Pancreas (tissue), 10 donors: Measurements from ENCODE around the gene TTC9C. TPM values are rescaled to one million over a fixed set of nuclear protein-coding genes. Genes with fewer than 3 reads are reported as not detected.

Experiments
- ATAC-seq, 4 donors: fragments of 200-7000 bp; cut with Tn5 transposase; one replicate each; pipeline versions ENCODE4 v1.8.0 to v1.9.1; 2020; ENCODE audit warnings: mild to moderate bottlenecking in 4 of 4, moderate library complexity in 4 of 4
- DNase-seq, 6 donors: peaks; one replicate each; pipeline ENCODE4 v3.0.0-alpha.2; 2020
- FAIRE-seq: peaks from 2 replicates; lab custom pipeline; 2012; peaks lifted over from hg19 to GRCh38; lab: Jason Lieb, UNC
- H3K27ac ChIP-seq, 4 donors: fragments of 200-600 bp; sonication (generic); 1 replicate in 3 of 4; 2 replicates in 1 of 4; pipeline versions ENCODE4 v1.5.0 to v1.8.0; 2020
- H3K27me3 ChIP-seq, 4 donors: fragments of 200-600 bp; one replicate each; pipeline ENCODE4 v1.8.0; 2021
- H3K36me3 ChIP-seq, 3 donors: fragments of 200-600 bp; sonication (generic) in 1 of 3; one replicate each; pipeline versions ENCODE4 v1.5.0 to v1.8.0; 2020 to 2021
- H3K4me1 ChIP-seq, 3 donors: fragments of 200-600 bp; one replicate each; pipeline ENCODE4 v1.8.0; 2021
- H3K4me3 ChIP-seq, 4 donors: fragments of 200-600 bp; sonication (generic) in 2 of 4; one replicate each; pipeline versions ENCODE4 v1.5.0 to v1.8.0; 2020 to 2021
- H3K9me3 ChIP-seq, 4 donors: fragments of 200-600 bp; one replicate each; pipeline ENCODE4 v1.8.0; 2021
- CTCF ChIP-seq, 4 donors: fragments of 200-600 bp; sonication (generic) in 3 of 4; IDR thresholded peaks; one replicate each; pipeline versions ENCODE4 v1.5.0 to v1.8.0; 2021; ENCODE audit warnings: antibody characterized with exemption in 4 of 4
- WGBS, 2 donors: extraction: QIAGEN DNeasy Blood & Tissue Kit; methylation state at CpG; one replicate each; pipeline ENCODE4 v1.1.7; 2013; 5-methylcytosine and 5-hydroxymethylcytosine counted together
- intact Hi-C, 3 donors: fragments of 100-400 bp; cut with DNase I; formaldehyde crosslinking; loops; one replicate each; pipeline versions ENCODE4 v1.11.1 to v1.14.2; 2022
- polyA plus RNA-seq, 2 donors: library from polyadenylated mRNA; stranded (reverse); fragments of 200-250 nt; gene quantifications; one replicate each; pipeline ENCODE4 v1.2.3, GENCODE V29; 2013
- total RNA-seq, 6 donors: library from RNA; stranded (reverse); fragmentation: NEBNext Ultra II Directional in 4 of 6; extraction: Animal tissue kit (Norgen Biotek cat#: 25700) in 4 of 6; gene quantifications; one replicate each; pipeline versions ENCODE4 v1.2.1 to v1.2.4, GENCODE V29; 2021 to 2023
- donor health status: healthy with polysubstance abuse.
- donor health status: DM: no; HTN: no; CAD: no; lungs with moderate emphysema.
- donor health status: DM: no; HTN: no; CAD: no.
- donor health status: control.
- donor health status: control.
- donor health status: Bipolar disorder and iron deficiency.
- donor health status: DM: yes; HTN: yes; CAD: no.
- donor health status: DM: no; HTN: no; CAD: no.
- donor health status: DM: no; HTN: no; CAD: no.
- donor health status: DM: yes; HTN: yes; CAD: no.

TTC9C gene
- total and polyA plus RNA-seq, 8 donors, result 7.6 to 20.3 (median 11.7) TPM

DNA sequence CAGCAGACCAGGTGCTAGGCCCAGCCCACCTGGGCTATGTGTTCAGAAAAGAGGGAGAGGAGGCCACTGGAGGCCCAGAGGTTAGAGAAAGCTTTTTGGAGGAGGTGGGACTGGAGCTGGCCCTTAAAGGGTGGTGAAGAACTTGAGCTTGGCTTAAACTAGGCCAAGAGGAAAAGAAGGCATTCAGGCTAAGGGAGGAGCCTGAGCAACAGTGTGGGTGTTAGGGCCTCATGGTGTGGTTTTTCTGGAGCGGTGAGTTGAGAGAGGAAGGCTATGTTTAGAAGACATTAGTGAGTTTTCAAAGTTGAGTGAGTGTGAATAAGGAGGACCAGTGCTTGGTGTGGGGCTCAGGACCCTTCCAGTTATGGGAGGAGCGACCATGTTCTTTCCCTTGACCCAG, 49.1 kb downstream of the TTC9C start:
- FAIRE-seq, result no peak
- no peaks in the 10 kb centered on the region for H3K9me3 ChIP-seq
- intact Hi-C loops, result no loop called here

DNA sequence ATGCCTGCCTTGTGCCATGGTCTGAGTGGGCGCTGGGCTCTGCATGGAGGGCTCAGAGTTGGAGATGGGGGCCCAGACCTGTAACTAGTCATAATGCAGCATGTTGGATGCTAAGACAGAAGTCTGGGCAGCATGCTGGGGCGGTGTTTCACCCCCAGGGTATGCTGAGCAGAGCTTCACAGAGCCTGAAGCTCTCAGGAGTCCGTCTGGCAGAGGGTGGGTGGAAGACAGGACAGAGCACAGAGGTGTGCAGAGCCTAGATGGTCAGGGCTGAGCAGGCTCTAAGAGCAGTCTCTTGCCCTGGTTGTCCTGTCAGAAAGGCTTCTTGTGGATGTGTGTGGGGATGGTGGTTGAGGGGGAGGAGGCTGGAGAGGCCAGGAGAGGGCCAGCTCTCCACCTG, 50.2 kb downstream of the TTC9C start:
- H3K36me3 ChIP-seq, result peaks cover 0 to 15% (median 12%) of the 10 kb centered on the region in 3 donors
- ATAC-seq, result no peak
- WGBS, 2 donors, result 97 to 100% methylated on average over 3 of the region's 3 CpGs
- no peaks in the 10 kb centered on the region for H3K27me3 ChIP-seq
- H3K4me3 ChIP-seq, result no peak overlapping the region
- no peak for DNase-seq
- no peak overlapping the region for H3K27ac ChIP-seq
- TF ChIP-seq CTCF (IDR thresholded peaks at IDR 0.05), result no peak
- no peaks in the 10 kb centered on the region for H3K9me3 ChIP-seq
- no peaks in the 10 kb centered on the region for H3K4me1 ChIP-seq
- intact Hi-C loops, result no loop called here
- no peak for FAIRE-seq

More for the DNA sequence above, 49.1 kb downstream of the TTC9C start:
- DNase-seq, result no peak
- no peaks in the 10 kb centered on the region for H3K4me1 ChIP-seq
- peaks cover 0 to 15% (median 12%) of the 10 kb centered on the region in 3 donors for H3K36me3 ChIP-seq
- no peak for ATAC-seq
- TF ChIP-seq CTCF (IDR thresholded peaks at IDR 0.05), result no peak
- H3K4me3 ChIP-seq, result no peak overlapping the region
- 90 to 97% methylated on average over 2 of the region's 2 CpGs for WGBS, 2 donors
- H3K27ac ChIP-seq, result no peak overlapping the region
- H3K27me3 ChIP-seq, result no peaks in the 10 kb centered on the region

GRCh38 chr11:62782753-62783152, 54.5 kb downstream of the TTC9C start:
- no peak for TF ChIP-seq CTCF (IDR thresholded peaks at IDR 0.05)
- WGBS, 2 donors, result 91% methylated on average over 7 of the region's 7 CpGs
- Histone ChIP-seq H3K36me3 (peaks cover 0 to 7% (median 0%) of the 10 kb centered on the region in 3 donors), H3K4me3 (no peak overlapping the region), H3K9me3 (no peaks in the 10 kb centered on the region), H3K4me1 (peaks cover 4 to 6% (median 6%) of the 10 kb centered on the region in 3 donors), H3K27me3 (no peaks in the 10 kb centered on the region), H3K27ac (no peak overlapping the region)
- no peak for FAIRE-seq
- no peak for DNase-seq
- intact Hi-C loops, result loop anchor here in 1 of 3 donors (10.0 kb wide), 1 partner anchor 82 kb away; no protein-coding TSS in a partner anchor
- no peak for ATAC-seq

DNA sequence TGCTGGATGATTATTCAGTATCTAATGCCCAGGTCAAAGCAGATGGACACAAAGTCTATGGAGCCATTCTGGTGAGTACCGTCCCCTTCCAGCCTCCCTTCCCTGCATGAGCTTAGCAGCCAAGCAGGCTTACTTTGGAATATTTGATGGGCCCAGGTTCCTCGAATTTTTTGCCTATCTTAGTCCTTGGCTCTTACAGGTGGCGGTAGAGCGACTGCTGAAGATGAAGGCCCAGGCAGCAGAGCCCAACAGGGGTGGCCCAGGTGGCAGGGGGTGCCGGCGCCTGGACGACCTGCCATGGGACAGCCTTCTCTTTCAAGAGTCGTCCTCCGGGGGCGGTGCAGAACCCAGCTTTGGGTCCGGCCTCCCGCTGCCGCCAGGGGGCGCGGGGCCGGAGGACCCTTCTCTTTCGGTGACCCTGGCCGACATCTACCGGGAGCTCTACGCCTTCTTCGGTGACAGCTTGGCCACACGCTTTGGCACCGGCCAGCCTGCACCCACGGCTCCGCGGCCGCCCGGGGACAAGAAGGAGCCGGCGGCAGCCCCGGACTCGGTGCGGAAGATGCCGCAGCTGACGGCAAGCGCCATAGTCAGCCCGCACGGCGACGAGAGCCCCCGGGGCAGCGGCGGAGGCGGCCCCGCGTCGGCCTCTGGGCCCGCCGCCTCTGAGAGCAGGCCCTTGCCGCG, 58.2 kb downstream of the TTC9C start:
- Histone ChIP-seq H3K36me3 (peaks cover 0 to 3% (median 0%) of the 10 kb centered on the region in 3 donors), H3K4me1 (peaks cover 4 to 22% (median 22%) of the 10 kb centered on the region in 3 donors), H3K9me3 (no peaks in the 10 kb centered on the region), H3K27me3 (no peaks in the 10 kb centered on the region), H3K4me3 (peak overlapping the region; percentile 77 to 86 (median 84)), H3K27ac (peak overlapping the region; percentile 94 to 96 (median 95))
- TF ChIP-seq CTCF (IDR thresholded peaks at IDR 0.05), result peak; percentile 92 to 97 (median 94)
- FAIRE-seq, result no peak
- ATAC-seq, result peak; percentile 72 to 83 (median 80)
- peak; percentile 81 to 94 (median 88) for DNase-seq
- intact Hi-C loops, result loop anchor here in 2 of 3 donors (5.0 to 10.0 kb wide), 2 partner anchors 76 to 78 kb away; no protein-coding TSS in a partner anchor
- 1% methylated on average over 42 to 51 of the region's 51 CpGs for WGBS, 2 donors
